ENCODE data around the gene LYRM2.

Gene LYRM2

GRCh38 chr6:89555031-89555430 lies 83.5 kb downstream of the LYRM2 start:
- TF ChIP-seq ZNF548 (tag by site-specific recombination; IDR thresholded peaks at IDR 0.05), result no peak
- TF ChIP-seq ZBTB10 (tag by site-specific recombination; IDR thresholded peaks at IDR 0.05), result no peak
- TF ChIP-seq ZNF311 (tag by site-specific recombination; IDR thresholded peaks at IDR 0.05; ENCODE audit: borderline replicate concordance), result no peak
- TF ChIP-seq ZNF24 (tag by site-specific recombination; IDR thresholded peaks at IDR 0.05), result no peak
- TF ChIP-seq ZNF398 (tag by site-specific recombination; IDR thresholded peaks at IDR 0.05), result no peak
- no peak for TF ChIP-seq REST (tag by site-specific recombination; IDR thresholded peaks at IDR 0.05)
- no peak for TF ChIP-seq ZNF624 (tag by site-specific recombination; IDR thresholded peaks at IDR 0.05)
- TF ChIP-seq ZSCAN30 (tag by site-specific recombination; IDR thresholded peaks at IDR 0.05), result no peak
- no peak for TF ChIP-seq ZNF707 (tag by site-specific recombination; IDR thresholded peaks at IDR 0.05)
- TF ChIP-seq ZNF274 (IDR thresholded peaks at IDR 0.05; ENCODE audit: low read length), result no peak
- TF ChIP-seq ZNF274 (tag by site-specific recombination; IDR thresholded peaks at IDR 0.05; ENCODE audit: borderline replicate concordance), result no peak
- TF ChIP-seq ZFHX2 (tag by site-specific recombination; conservative IDR thresholded peaks at IDR 0.05), result no peak
- no peak for TF ChIP-seq CTCF (tag by site-specific recombination; IDR thresholded peaks at IDR 0.05)
- Histone ChIP-seq H3K4me1 (ENCODE audit: control insufficient read depth, insufficient read depth, low read length) (peaks cover 4% of the 10 kb centered on the region), H3K9me3 (ENCODE audit: control insufficient read depth, insufficient read depth, low read depth, low read length) (no peaks in the 10 kb centered on the region), H3K27ac (ENCODE audit: extremely low read depth, low read depth, low read length) (no peak overlapping the region), H3K4me3 (ENCODE audit: low read depth, low read length) (no peak overlapping the region), H3K36me3 (ENCODE audit: control insufficient read depth in 2 of 2, insufficient read depth in 1 of 2, low read length in 2 of 2) (no peaks in the 10 kb centered on the region)
- ChIA-PET CTCF (no interaction called here), POLR2A (no interaction called here)

- Histone ChIP-seq H3K27ac (ENCODE audit: extremely low read depth, low read depth, low read length) (no peak overlapping the region), H3K4me3 (ENCODE audit: low read depth, low read length) (no peak overlapping the region)
- CTCF ChIA-PET, result no interaction called here
These were observed 84.4 kb downstream of the LYRM2 start for GRCh38 chr6:89554106-89554505.

More at GRCh38 chr6:89554106-89554505, 84.4 kb downstream of the LYRM2 start:
- Histone ChIP-seq H3K4me1 (ENCODE audit: control insufficient read depth, insufficient read depth, low read length) (peaks cover 4% of the 10 kb centered on the region), H3K36me3 (ENCODE audit: control insufficient read depth in 2 of 2, insufficient read depth in 1 of 2, low read length in 2 of 2) (no peaks in the 10 kb centered on the region), H3K9me3 (ENCODE audit: control insufficient read depth, insufficient read depth, low read depth, low read length) (no peaks in the 10 kb centered on the region)
- TF ChIP-seq HOXA7 (CRISPR knock-in tag; IDR thresholded peaks at IDR 0.05; ENCODE audit: borderline replicate concordance) (no peak), RBAK (tag by site-specific recombination; IDR thresholded peaks at IDR 0.05) (no peak), ZNF26 (tag by site-specific recombination; IDR thresholded peaks at IDR 0.05) (no peak), ZNF664 (tag by site-specific recombination; IDR thresholded peaks at IDR 0.05) (no peak), ZNF121 (tag by site-specific recombination; IDR thresholded peaks at IDR 0.05) (no peak)
- POLR2A ChIA-PET, result no interaction called here

Measured in HEK293 (cell line).